HL-60/S4 treated with retinoic acid at 250 ng/mL for 4 days and 3 days (cell line): ENCODE data around the gene MAB21L2.

Source experiments
- in situ Hi-C: fragments of 300-500 bp; cut with MboI; formaldehyde crosslinking; loops from 2 replicates; pipeline ENCODE4 v1.7.0; 2022; ENCODE audit warnings: low sequenced_read_pairs

MAB21L2 gene

GRCh38 chr4:150574678-150575077 lies 7.3 kb upstream of the MAB21L2 start:
- in situ Hi-C loops = no loop called here

- in situ Hi-C loops = no loop called here
Observed at GRCh38 chr4:150577796-150578195, 4.2 kb upstream of the MAB21L2 start.

DNA sequence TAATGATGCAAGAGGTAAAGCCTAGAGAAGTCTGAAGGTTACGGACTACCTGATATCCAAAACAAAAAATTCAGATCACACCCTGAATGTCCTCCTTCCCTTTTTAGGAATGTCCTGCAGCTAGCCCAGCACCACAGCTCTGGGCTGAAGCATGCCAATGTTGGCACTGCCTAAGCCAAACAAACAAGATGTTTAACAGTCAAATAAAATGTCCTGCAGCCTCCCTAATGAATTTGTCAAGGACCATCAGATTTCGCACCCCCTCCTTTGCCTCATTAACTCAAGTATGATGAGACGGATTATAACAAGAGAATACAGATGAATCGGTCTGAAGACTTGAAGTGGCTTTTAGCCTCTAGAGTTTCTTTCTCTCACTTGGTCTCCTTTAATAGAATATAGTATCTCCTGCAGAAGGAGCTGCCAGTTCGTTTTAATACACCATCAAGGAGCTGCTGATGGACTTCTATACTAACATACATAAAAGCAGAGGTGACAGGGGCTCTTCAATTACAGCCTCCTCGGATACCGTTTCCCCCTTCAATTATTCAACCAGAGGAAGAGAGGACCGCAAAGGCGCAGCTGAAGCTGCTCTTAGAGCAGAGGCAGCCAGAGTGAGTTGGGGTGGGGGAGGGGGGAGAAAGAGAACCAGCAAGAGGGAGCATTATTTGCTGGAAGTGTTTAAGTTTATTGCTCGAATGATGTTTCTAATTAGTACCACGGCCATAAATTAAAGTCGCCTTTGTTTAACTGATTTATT lies 3.0 kb upstream of the MAB21L2 start:
- in situ Hi-C loops = no loop called here

- in situ Hi-C loops = no loop called here
Observed at GRCh38 chr4:150579551-150580234, 2.3 kb upstream of the MAB21L2 start.

DNA sequence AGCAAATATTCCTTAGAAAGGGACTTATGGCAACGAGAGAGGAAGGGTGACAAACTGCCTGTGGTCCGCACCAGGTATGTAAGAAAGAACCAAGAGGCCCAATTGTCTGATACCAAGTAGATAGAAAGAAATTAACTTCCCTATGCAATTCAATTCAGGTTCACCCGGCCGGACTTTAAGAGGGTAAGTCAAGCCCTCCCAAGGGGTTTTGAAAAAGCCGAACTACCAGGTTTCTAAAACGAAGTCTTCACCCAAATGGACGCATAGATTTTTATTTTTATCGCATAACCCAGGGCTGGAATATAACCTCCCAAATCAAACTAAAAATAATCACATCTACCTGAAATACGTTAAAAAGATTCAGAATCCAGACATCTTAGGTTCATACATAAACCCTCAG lies 1.6 kb upstream of the MAB21L2 start:
- in situ Hi-C loops = no loop called here

DNA sequence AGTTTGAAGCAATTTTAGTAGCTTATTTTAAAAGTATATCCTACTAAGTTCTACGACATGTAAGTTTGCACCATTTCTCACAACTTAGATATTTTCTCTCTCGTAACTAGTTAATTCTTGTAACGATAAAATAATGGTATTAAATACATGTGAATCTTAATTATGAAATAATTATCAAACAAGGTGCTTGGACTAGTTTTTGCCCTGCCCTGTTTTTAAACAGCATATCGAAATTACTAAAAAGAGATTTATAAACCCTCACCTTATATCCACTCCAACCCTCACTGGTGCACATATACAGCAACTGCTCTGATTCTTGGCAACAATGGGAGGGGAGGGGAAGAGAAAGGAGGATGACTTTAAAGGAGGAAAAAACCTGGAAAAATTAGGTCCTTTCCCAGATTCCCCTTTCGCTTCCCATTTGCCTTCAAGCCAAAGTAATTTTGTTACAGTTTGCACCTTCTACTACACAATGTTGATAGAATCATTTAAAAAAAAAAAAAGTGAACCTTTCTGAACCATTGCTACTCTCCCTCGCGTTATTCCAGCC lies 820 bp upstream of the MAB21L2 start:
- in situ Hi-C loops = no loop called here

DNA sequence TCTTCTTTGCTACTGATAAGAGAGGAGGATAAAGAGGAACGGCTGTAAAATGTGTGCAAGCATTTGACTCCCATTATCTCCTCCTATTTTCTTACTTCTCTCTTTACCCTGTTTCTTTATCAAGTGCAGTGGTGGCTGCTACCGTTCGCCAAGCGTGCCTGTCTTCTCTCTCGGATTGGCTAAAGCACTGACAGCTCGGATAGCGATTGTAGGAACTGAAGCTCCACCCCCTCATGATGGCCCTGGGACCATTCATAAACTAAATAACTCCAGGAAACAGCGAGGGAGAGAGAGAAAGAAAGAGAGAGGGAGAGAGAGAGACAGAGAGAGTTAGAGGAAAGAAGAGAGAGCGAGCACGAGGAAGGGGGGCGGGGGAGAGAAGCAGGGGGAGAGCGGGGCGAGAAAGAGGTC lies 305 bp upstream of the MAB21L2 start:
- in situ Hi-C loops = no loop called here

DNA sequence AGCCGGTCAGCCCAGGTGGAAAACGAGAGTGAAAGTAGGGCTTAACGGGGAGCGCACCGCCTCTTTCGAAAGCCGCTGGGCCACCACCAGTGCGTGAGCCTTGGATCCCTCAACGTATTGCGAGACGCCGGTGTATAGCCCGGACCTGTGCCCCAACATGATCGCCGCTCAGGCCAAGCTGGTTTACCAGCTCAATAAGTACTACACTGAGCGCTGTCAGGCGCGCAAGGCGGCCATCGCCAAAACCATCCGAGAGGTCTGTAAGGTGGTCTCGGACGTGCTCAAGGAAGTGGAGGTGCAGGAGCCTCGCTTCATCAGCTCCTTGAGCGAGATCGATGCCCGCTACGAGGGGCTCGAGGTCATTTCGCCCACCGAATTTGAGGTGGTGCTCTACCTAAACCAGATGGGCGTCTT lies 929 bp downstream of the MAB21L2 start:
- in situ Hi-C loops = no loop called here

GRCh38 chr4:150583287-150584110 lies 1.5 kb downstream of the MAB21L2 start:
- in situ Hi-C loops = no loop called here

GRCh38 chr4:150584111-150584915 lies 2.4 kb downstream of the MAB21L2 start:
- in situ Hi-C loops = no loop called here

GRCh38 chr4:150585611-150586010 lies 3.7 kb downstream of the MAB21L2 start:
- in situ Hi-C loops = no loop called here

GRCh38 chr4:150586162-150586810 lies 4.3 kb downstream of the MAB21L2 start:
- in situ Hi-C loops = no loop called here

- in situ Hi-C loops = no loop called here
Observed at GRCh38 chr4:150588316-150588715, 6.4 kb downstream of the MAB21L2 start.

GRCh38 chr4:150589157-150589556 lies 7.2 kb downstream of the MAB21L2 start:
- in situ Hi-C loops = no loop called here

GRCh38 chr4:150590631-150591030 lies 8.7 kb downstream of the MAB21L2 start:
- in situ Hi-C loops = no loop called here

- in situ Hi-C loops = no loop called here
Observed at GRCh38 chr4:150591406-150591805, 9.5 kb downstream of the MAB21L2 start.

DNA sequence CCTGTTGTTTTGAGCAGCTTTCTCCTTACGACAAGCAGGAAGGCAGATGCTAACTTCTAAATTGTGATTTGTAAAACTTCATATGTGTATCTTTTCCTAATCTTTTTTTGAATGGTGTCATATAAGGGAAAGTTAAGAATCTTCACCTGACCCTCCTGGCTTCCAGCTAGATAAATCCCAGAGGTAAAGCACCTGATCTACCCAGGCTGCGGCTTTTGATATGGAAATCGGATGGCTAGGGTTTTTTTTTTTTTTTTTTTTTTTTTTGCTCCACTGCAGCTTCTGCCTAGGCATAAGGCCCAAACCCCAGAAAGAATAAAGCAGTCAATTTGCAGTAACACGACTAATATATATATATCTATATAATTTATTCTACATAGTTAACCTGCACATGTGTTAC lies 10.0 kb downstream of the MAB21L2 start:
- in situ Hi-C loops = no loop called here

DNA sequence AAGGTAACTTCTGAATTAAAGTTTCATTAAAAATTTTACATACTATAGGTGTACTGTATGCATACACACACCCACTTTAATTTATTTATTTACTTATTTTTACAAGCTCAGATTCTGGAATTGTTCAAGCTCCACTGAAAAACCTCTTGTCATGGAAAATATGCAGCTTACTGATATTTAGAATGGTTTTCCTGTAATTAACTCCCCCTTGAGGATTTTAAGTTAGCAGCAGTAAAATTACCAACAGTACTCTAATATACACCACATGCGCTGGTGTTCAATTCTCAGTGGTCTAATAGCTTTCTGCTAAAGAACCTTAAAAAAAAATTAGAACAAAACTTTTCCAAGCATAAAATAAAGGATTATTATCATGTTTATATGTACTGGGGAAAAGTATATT lies 12.0 kb downstream of the MAB21L2 start:
- in situ Hi-C loops = no loop called here

DNA sequence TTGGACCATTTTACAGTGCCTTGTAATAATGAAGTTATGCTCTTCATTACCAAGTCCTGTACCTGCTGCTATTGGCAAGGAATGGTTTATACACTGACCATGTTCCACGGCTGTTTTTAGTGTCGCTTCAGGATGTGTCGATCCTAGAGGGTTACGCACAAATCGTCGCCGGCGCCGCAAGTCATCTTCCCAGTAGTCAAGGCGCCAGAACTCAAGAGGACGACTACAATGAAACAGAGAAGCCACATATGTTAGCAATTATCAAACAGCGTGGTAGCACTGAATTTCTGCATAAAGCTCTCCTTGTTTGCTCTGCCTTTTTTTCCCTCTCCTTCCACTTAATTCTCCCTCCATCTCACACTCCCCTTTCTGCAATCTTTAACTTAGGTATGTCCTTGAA lies 17.0 kb downstream of the MAB21L2 start:
- in situ Hi-C loops = no loop called here

DNA sequence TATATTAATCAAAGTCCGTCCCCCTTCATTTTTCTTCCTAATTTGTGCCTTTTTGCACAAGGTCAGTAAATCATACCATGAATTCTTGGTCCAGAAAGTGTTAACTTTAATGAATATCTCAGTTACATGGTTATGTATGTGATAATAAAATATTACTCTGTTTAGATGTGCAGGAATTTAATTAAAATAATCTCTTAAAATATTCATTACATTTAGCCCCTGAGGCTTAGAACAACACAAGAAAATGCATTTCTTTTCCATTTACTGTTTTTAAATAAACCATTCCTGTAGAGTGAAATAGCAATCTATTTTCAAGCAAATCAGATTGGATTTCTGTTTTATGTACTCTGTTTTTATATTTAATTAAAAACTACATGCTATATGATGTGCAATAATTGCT lies 17.6 kb downstream of the MAB21L2 start:
- in situ Hi-C loops = no loop called here
